Ascending aorta (tissue), 2 donors: ENCODE measurements around the gene UPF3B. TPM values are rescaled to one million over a fixed set of nuclear protein-coding genes. Genes with fewer than 3 reads are reported as not detected.
"Not testable (repeated sequence)": the region's sequence is repeated elsewhere in the genome, so short reads cannot be mapped to it uniquely, and the experiment has no call there.

Experiments used
- DNase-seq, 2 donors: peaks; one replicate each; pipeline ENCODE4 v3.0.0-alpha.2; 2019; ENCODE audit warnings: low spot score in 2 of 2
- H3K27ac ChIP-seq, 2 donors: fragments of 200-600 bp; sonication (generic); one replicate each; pipeline ENCODE4 v1.5.1; 2016 to 2017; ENCODE audit warnings: mild to moderate bottlenecking in 1 of 2
- H3K27me3 ChIP-seq: fragments of 200-600 bp; sonication (generic); one replicate; pipeline ENCODE4 v1.5.1; 2017
- H3K36me3 ChIP-seq, 2 donors: fragments of 200-600 bp; sonication (generic); one replicate each; pipeline ENCODE4 v1.5.1; 2016
- H3K4me1 ChIP-seq, 2 donors: fragments of 200-600 bp; sonication (generic); one replicate each; pipeline ENCODE4 v1.5.1; 2016 to 2017; ENCODE audit warnings: mild to moderate bottlenecking in 1 of 2
- H3K4me3 ChIP-seq, 2 donors: fragments of 200-600 bp; sonication (generic); one replicate each; pipeline ENCODE4 v1.5.1; 2016 to 2017; ENCODE audit warnings: mild to moderate bottlenecking in 1 of 2
- H3K9me3 ChIP-seq, 2 donors: fragments of 200-600 bp; sonication (generic); one replicate each; pipeline ENCODE4 v1.5.1; 2016
- intact Hi-C: fragments of 100-400 bp; cut with DNase I; formaldehyde crosslinking; loops from one replicate; pipeline ENCODE4 v1.15.1; 2023
- total RNA-seq: library from RNA; depleted of rRNA; stranded (reverse); fragments of >200 nt; gene quantifications from one replicate; pipeline ENCODE4 v1.1.0, GENCODE V29; 2016
- TF ChIP-seq, protein P1 (sequence below), 3 experiments: fragments of 200-600 bp in 2 of 3; fragments of 450-650 bp in 1 of 3; sonication (generic) in 2 of 3; IDR thresholded peaks; one replicate each; pipeline ENCODE4 v1.5.1; 2016 to 2019; ENCODE audit warnings: antibody characterized with exemption in 3 of 3, mild to moderate bottlenecking in 1 of 3, moderate library complexity in 1 of 3

UPF3B gene, protein sequence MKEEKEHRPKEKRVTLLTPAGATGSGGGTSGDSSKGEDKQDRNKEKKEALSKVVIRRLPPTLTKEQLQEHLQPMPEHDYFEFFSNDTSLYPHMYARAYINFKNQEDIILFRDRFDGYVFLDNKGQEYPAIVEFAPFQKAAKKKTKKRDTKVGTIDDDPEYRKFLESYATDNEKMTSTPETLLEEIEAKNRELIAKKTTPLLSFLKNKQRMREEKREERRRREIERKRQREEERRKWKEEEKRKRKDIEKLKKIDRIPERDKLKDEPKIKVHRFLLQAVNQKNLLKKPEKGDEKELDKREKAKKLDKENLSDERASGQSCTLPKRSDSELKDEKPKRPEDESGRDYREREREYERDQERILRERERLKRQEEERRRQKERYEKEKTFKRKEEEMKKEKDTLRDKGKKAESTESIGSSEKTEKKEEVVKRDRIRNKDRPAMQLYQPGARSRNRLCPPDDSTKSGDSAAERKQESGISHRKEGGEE
- total RNA-seq = not detected

DNA sequence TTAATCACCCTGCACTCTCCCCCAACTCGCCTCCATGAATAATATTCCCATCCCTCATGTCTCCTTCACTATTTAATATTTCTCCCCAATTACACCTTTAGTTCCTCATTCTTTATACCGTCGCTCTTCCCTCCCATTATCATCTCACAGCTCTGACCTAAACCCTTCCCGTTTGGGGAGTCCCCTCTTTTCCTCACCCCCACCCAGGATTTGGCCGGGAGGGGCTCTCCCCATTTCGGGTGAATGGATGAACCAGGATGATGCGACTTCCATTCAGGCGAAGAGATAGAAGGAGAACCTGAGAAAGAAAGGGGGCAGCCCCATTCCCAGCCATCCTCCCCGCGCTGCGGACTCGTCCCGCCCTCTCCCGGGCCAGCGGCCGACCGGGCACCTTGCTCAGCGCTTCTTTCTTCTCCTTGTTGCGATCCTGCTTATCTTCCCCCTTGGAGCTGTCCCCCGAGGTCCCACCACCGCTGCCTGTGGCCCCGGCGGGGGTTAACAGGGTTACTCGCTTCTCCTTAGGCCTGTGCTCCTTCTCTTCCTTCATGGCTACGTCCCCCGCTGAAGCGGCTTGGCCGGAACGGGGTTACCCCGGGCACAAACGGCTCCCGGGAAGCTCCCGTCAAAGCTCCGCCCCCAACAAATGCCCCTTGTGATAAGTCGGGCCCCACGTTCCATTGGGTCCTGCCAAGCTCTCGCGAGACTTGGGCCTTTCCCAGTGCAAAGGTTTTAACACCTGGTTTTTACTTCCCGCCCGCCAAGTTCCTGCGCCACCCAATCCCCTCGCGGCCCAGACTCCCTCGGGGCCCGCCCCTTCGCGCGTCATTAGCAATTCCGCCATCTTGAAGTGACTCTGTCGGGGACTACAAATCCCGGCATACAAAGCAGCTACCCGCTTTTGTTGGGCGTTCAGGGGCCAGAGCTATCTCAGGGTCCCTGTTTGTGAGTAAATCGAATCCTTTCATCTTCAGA, at the start of gene UPF3B:
Gene UPF3B, minus strand, starts transcription at position 582 of the 972 bp plus-strand sequence. Its CDS starts 35 bp downstream, at position 547.
- Histone ChIP-seq H3K36me3 (peaks cover under 1 to 3% of the 10 kb centered on the region in 2 donors), H3K4me1 (no peaks in the 10 kb centered on the region), H3K4me3 (peak within 1 kb of the TSS; percentile 57 to 70), H3K27me3 (no peaks in the 10 kb centered on the region), H3K9me3 (no peaks in the 10 kb centered on the region), H3K27ac (peak within 1 kb of the TSS; percentile 81 to 85)
- intact Hi-C loops = loop anchor here (1.0 to 10.0 kb wide), 7 partner anchors 19 to 1508 kb away; partner anchors contain the start of genes NDUFA1, NKRF, RNF113A and RPL39
- DNase-seq = peak; percentile 92 to 98
- TF ChIP-seq, protein P1, sequence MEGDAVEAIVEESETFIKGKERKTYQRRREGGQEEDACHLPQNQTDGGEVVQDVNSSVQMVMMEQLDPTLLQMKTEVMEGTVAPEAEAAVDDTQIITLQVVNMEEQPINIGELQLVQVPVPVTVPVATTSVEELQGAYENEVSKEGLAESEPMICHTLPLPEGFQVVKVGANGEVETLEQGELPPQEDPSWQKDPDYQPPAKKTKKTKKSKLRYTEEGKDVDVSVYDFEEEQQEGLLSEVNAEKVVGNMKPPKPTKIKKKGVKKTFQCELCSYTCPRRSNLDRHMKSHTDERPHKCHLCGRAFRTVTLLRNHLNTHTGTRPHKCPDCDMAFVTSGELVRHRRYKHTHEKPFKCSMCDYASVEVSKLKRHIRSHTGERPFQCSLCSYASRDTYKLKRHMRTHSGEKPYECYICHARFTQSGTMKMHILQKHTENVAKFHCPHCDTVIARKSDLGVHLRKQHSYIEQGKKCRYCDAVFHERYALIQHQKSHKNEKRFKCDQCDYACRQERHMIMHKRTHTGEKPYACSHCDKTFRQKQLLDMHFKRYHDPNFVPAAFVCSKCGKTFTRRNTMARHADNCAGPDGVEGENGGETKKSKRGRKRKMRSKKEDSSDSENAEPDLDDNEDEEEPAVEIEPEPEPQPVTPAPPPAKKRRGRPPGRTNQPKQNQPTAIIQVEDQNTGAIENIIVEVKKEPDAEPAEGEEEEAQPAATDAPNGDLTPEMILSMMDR (IDR thresholded peaks at IDR 0.05) = no peak

DNA sequence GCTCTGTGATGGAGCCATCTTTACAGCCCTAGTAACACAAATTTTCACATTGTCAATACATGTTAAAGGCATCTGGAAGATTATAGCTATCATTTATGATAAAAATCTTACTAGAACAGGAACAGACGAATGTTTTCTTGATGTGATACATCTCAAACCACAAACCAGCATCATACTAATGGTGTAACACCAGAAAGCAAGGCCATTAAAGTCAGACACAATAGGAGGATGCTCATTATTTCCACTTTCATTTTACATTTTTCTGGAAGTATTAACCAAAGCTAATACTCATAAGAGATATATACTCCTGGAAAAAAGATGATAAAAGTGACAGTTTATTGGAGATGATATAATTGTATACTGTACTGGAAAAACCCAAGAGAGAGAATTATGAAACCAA, 48.2 kb upstream of the UPF3B start:
- intact Hi-C loops = no loop called here
- H3K27ac ChIP-seq = no peak overlapping the region

DNA sequence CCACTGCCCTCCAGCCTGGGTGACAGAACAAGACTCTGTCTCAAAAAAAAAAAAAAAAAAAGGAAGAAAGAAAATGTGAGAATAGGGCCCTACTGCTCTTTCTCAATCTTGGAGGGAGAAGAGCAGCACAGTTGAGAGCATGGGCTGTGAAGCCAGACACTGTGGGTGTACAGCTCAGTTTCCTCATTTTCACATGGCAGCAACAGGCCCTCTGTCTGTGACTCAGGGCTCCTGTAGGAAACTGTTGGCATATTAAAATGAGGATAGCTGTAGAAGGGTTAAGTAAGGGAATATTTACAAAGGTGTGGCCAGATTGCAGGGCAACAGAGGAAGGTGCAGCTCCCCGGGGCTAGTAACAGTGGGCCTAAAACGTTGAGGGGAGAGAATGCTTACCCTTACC, 46.4 kb upstream of the UPF3B start:
- Histone ChIP-seq H3K36me3 (no peaks in the 10 kb centered on the region), H3K4me1 (no peaks in the 10 kb centered on the region), H3K27ac (no peak overlapping the region), H3K27me3 (no peaks in the 10 kb centered on the region), H3K9me3 (no peaks in the 10 kb centered on the region), H3K4me3 (no peak overlapping the region)
- TF ChIP-seq, protein P1 (IDR thresholded peaks at IDR 0.05) = no peak
- intact Hi-C loops = no loop called here
- no peak for DNase-seq

More for the DNA sequence above, 48.2 kb upstream of the UPF3B start:
- H3K4me3 ChIP-seq = no peak overlapping the region
- TF ChIP-seq, protein P1 (IDR thresholded peaks at IDR 0.05) = no peak
- H3K27me3 ChIP-seq = no peaks in the 10 kb centered on the region
- H3K4me1 ChIP-seq = no peaks in the 10 kb centered on the region
- no peak for DNase-seq
- no peaks in the 10 kb centered on the region for H3K9me3 ChIP-seq
- H3K36me3 ChIP-seq = no peaks in the 10 kb centered on the region

DNA sequence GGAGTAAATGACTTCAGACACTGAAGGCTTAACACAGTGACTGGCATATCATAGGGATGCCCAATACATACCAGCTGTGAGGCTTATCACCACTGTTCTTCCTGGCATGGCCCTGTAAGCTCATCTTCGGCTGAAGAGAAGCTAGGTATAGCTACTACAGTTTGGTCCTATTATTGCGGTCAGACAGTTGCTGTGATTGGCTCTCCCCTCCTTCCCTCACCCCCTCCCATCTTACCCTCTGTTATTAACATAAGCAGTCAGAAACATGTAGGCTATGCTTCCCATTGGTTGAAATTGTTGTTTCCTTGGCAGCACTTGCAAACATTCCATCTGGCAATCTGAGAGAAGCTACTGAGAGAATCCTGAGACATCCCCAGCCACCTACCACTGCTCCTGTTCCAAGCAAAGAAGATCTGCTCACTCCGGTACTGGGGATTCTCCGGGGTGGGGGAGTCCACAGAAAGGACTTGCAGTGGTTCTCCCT, 43.1 kb upstream of the UPF3B start, which contains the start of gene AKAP14:
Gene AKAP14, plus strand, starts transcription at position 51 of the 484 bp plus-strand sequence. CDS start 7,331 bp downstream, outside the sequence.
- no peaks in the 10 kb centered on the region for H3K36me3 ChIP-seq
- DNase-seq = no peak
- H3K27me3 ChIP-seq = no peaks in the 10 kb centered on the region
- intact Hi-C loops = no loop called here
- no peaks in the 10 kb centered on the region for H3K4me1 ChIP-seq
- H3K9me3 ChIP-seq = no peaks in the 10 kb centered on the region
- TF ChIP-seq, protein P1 (IDR thresholded peaks at IDR 0.05) = no peak
- H3K4me3 ChIP-seq = no peak within 1 kb of the TSS
- H3K27ac ChIP-seq = no peak within 1 kb of the TSS

DNA sequence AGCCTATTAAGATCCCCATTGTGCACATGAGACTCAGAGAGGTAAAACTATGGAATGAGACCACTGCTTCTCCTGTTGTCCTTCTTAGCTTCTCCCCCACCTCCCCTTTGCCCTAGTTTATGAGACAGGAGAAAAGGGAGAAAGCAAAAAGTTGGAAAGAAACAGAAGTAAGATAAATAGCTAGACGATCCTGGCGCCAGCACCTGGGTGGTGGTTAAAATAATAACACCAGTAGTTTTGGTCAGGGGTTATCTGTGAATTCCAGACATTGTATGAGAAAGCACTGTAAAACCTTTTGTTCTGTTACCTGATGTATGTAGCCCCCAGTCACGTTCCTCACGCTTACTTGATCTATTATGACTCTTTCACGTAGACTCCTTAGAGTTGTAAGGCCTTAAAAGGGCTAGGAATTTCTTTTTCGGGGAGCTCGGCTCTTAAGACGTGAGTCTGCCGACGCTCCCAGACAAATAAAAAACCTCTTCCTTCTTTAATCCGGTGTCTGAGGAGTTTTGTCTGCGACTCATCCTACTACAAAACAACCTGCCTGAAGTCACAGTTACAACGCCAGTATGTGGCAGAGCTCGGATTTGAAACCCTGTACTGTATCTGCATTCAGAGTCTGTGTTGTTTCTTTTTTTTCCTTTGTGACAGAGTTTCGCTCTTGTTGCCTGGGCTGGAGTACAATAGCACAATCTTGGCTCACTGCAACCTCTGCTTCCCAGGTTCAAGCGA, 39.4 kb upstream of the UPF3B start:
- intact Hi-C loops, H3K27ac ChIP-seq, H3K27me3 ChIP-seq, H3K9me3 ChIP-seq, DNase-seq, H3K36me3 ChIP-seq, H3K4me1 ChIP-seq, H3K4me3 ChIP-seq: not testable (repeated sequence)

DNA sequence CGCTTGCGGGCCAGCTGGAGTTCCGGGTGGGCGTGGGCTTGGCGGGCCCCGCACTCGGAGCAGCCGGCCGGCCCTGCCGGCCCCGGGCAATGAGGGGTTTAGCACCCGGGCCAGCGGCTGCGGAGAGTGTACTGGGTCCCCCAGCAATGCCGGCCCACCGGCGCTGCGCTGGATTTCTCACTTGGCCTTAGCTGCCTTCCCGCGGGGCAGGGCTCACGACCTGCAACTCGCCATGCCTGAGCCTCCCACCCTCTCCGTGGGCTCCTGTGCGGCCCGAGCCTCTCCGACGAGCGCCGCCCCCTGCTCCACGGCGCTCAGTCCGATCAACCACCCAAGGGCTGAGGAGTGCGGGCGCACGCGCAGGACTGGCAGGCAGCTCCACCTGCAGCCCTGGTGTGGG, 37.9 kb upstream of the UPF3B start:
- H3K27ac ChIP-seq, DNase-seq, intact Hi-C loops, H3K9me3 ChIP-seq, H3K4me1 ChIP-seq, H3K36me3 ChIP-seq, H3K27me3 ChIP-seq, H3K4me3 ChIP-seq: not testable (repeated sequence)
